ENCODE data around the gene FAM168A.

FAM168A gene

DNA sequence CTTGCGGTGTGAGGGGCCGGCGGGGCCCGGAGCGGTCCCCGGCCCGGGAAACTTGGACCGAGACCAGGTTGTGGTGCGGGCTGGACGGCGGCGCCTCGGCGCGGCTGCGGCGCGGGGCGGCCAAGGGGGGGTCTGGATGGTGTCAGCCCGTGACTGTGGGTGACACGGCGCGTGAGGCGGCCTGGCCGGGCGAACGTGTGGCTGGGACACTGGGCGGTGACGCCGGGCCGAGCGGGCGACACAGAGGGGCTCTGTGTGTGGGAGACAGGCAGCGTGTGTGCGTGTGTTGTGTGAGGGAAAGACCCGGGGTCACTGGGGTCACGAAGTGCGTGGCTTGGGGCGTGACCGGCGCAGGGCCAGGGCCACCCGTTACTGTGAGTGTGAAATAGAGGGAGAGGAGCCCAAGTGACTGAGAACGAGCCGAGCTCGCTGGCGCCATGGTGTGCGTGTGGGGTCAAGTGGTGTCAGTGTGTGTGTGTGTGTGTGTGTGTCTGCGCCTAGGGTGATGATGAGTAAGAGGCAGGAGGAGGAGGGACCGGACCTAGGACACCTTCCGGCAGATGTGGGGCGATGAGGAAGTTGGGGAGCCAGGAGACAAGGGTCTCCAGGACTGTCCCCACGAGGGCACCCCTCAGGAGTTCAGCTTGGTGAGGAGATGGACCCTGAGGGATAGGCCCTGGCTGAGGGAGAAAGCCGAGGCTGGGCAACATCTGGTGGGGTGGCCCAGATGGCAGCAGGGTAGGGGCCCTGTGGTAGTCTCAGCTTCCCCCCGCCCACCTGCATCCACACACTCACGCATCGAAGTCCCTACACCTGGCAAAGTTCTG, 220.9 kb downstream of the FAM168A start:
- DNase-seq (ENCODE audit: low spot score in 2 of 2) (peak; percentile 62 to 80), ATAC-seq (peak; percentile 69)
- Mint-ChIP-seq H3K4me3 (peak overlapping the region; percentile 90), H3K36me3 (peaks cover 34% of the 10 kb centered on the region), H3K9me3 (no peaks in the 10 kb centered on the region), H3K4me1 (peaks cover 62% of the 10 kb centered on the region), H3K27ac (peak overlapping the region; percentile 98)

DNA sequence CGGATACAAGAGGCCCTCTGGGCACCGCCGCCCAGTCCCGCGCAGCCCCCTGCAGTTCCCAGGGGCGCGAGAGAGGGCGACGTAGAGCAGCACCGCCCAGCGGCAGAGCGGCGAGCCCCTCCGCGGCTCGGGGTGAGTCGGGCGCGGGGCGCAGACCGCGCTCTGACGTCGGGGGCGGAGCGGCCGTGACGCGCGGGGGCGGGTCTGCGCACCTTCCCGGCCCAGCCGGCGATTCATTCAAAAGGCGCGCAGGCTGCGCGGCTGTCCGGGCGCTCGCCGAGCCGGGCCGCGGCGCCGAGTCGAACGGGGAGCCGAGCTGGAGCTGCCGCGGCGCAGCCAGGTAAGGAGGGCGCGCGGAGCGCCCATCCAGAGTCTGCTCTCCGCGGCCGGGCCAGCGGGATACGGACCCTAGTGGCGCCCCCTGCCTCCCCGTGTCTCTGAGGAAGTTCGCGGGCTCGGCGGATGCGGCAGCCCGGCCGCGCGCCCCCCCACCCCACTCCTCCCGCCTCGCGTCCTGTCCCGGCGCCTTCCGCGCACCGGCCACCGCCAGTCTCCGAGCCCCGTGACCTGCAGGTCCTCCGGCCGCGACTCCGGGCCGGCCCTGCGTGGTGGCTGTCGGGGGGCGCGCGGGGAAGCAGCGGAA, 221.6 kb downstream of the FAM168A start, which contains the start of gene RELT:
TSS of gene RELT (plus strand) at position 240 of the 643 bp plus-strand sequence. CDS start 12,738 bp downstream, outside the sequence.
- Mint-ChIP-seq H3K4me1 (peaks cover 66% of the 10 kb centered on the region), H3K9me3 (no peaks in the 10 kb centered on the region)
- peak; percentile 99 to 100 for DNase-seq (ENCODE audit: low spot score in 2 of 2)

DNA sequence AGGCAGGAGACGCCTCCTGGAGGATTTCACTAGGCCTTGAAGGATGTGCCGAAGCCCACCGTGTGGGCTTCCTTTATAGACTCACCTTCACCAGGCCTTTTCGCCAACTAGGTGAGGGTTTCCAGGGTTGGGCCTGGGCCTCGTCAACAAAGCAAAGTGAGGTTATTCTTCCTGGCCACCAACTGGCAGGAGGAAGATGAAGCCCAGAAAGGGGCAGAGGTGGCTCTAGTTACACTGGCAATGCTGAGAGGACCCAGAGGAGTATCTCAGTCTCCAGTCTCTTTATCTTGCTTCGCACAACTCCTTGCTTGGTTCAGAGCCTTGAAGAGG, 222.1 kb downstream of the FAM168A start:
- ATAC-seq (no peak), DNase-seq (ENCODE audit: low spot score in 2 of 2) (peak in 1 of 2 donors; percentile 57)
- peak overlapping the region; percentile 98 for H3K27ac Mint-ChIP-seq
- no peaks in the 10 kb centered on the region for H3K9me3 Mint-ChIP-seq
- peak overlapping the region; percentile 90 for H3K4me3 Mint-ChIP-seq
- H3K4me1 Mint-ChIP-seq = peaks cover 61% of the 10 kb centered on the region
- peaks cover 34% of the 10 kb centered on the region for H3K36me3 Mint-ChIP-seq

More for the DNA sequence above, 221.6 kb downstream of the FAM168A start, which contains the start of gene RELT:
- H3K36me3 Mint-ChIP-seq = peaks cover 34% of the 10 kb centered on the region
- peak within 1 kb of the TSS; percentile 90 for H3K4me3 Mint-ChIP-seq
- H3K27ac Mint-ChIP-seq = peak within 1 kb of the TSS; percentile 98
- peak; percentile 85 for ATAC-seq

DNA sequence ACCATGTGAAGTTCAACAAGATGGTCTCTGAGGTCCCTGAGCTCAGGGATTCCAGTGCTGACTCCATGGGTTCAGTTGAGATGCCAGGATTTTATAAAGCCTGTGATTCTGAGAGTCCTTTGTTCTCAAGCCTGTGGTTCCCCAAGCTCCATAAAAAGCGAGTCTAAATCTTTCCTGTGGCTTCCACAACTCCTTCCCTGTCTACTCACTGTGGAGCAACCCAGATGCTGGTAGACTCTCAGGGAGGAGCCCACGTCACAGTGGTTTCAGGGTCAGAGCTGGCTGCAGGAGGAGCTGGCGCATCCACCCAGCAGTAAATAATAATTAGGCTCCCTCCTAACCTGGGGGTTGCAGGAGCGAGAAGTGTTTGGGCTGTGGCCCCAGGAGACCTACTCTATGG, 223.8 kb downstream of the FAM168A start:
- ATAC-seq (no peak), DNase-seq (ENCODE audit: low spot score in 2 of 2) (no peak)
- H3K36me3 Mint-ChIP-seq = peaks cover 26% of the 10 kb centered on the region
- no peaks in the 10 kb centered on the region for H3K9me3 Mint-ChIP-seq
- H3K4me1 Mint-ChIP-seq = peaks cover 45% of the 10 kb centered on the region
- H3K27ac Mint-ChIP-seq = no peak overlapping the region
- H3K4me3 Mint-ChIP-seq = no peak overlapping the region

DNA sequence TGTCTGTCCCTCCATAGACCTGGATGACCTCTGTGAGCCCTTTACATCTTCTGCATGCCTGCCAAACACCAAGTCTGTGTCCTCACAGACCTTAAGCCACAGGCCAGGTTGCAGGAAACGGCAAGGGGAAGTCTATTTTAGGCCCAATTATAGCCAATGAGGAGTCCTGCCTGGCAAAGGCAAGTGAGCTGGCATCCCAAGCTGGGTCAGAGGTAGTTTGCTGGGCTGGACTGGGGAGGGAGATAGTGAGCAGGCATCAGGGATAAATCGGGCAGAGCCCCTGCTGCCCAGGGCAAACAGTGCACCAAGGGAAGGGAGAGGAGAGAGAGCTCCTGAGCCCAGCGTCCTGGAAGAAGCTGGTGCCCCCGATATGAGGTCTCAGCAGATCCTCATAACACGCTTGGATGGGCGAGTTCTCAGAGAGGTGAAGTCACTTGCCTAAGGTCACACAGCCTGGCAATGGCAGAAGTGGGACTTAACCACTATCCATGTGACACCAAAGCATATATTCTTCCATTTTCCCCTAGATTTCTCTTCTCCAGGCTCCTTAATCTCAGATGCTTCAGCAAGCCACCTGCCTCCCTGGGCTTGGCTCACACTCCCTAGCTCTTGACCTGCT, 225.4 kb downstream of the FAM168A start:
- no peak for DNase-seq (ENCODE audit: low spot score in 2 of 2)
- H3K4me1 Mint-ChIP-seq = peaks cover 35% of the 10 kb centered on the region
- no peak overlapping the region for H3K4me3 Mint-ChIP-seq
- no peaks in the 10 kb centered on the region for H3K9me3 Mint-ChIP-seq
- no peak for ATAC-seq
- no peak overlapping the region for H3K27ac Mint-ChIP-seq
- H3K36me3 Mint-ChIP-seq = peaks cover 20% of the 10 kb centered on the region

DNA sequence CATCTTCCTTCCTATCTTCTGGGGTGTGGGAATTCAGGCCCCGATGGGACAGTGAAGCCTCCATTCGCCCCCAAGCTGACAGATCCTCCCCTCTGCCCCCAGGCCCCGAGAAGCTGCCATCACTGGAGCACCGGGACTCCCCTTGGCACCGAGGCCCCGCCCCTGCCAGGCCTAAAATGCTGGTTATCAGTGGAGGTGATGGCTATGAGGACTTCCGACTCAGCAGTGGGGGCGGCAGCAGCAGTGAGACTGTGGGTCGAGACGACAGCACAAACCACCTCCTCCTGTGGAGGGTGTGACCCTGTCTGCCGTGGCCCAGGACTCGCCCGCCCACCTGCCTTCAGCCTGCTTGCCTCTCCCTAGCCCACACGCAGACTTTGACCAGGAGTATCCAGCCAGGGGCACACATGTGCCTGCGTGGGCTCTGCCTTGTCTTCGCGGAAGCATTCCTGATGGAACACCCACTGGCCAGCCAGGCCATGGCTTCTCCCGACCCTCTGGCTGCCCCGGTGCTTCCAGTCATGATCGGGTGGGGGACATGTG, 230.4 kb downstream of the FAM168A start:
- ATAC-seq = peak; percentile 72
- Mint-ChIP-seq H3K36me3 (no peaks in the 10 kb centered on the region), H3K4me1 (peaks cover 39% of the 10 kb centered on the region), H3K4me3 (no peak overlapping the region), H3K27ac (peak overlapping the region; percentile 88), H3K9me3 (peaks cover 2% of the 10 kb centered on the region)
- no peak for DNase-seq (ENCODE audit: low spot score in 2 of 2)

DNA sequence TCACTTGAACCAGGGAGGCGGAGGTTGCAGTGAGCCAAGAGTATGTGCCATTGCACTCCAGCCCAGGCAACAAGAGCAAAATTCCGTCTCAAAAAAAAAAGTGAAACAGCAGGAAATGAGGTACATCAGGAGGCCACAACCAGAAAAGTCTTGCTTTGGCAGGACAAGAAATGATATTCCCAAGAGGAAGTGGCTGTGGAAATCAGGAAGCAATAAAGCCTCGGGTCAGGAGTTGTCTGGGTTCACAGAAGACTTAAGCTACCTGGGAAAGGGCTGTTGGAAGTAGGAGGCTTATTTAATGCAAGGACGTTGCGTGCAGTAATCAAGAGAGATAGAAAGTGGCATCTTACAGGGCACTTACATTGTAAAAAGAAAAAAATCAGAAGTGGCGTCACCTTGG, 231.0 kb downstream of the FAM168A start:
- H3K27ac Mint-ChIP-seq = peak overlapping the region; percentile 88
- H3K4me1 Mint-ChIP-seq = peaks cover 33% of the 10 kb centered on the region
- ATAC-seq = no peak
- H3K9me3 Mint-ChIP-seq = peaks cover 2% of the 10 kb centered on the region
- no peaks in the 10 kb centered on the region for H3K36me3 Mint-ChIP-seq
- no peak for DNase-seq (ENCODE audit: low spot score in 2 of 2)
- no peak overlapping the region for H3K4me3 Mint-ChIP-seq

DNA sequence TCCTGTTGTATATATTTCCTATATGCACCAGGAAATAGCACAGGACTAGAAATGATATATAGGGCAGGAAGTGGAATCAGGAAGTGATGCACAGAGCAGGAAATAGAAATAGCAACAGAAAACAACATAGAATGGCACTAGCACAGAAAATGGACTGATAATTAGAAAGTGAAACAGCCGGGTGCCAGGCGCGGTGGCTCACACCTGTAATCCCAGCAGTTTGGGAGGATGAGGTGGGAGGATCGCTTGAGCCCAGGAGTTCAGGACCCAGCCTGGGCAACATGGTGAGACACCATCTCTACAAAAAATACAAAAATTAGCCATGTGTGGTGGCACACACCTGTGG, 231.7 kb downstream of the FAM168A start:
- H3K27ac Mint-ChIP-seq = peak overlapping the region; percentile 88
- ATAC-seq = peak; percentile 22
- peak overlapping the region; percentile 39 for H3K4me3 Mint-ChIP-seq
- peaks cover 26% of the 10 kb centered on the region for H3K4me1 Mint-ChIP-seq
- H3K36me3 Mint-ChIP-seq = no peaks in the 10 kb centered on the region
- DNase-seq (ENCODE audit: low spot score in 2 of 2) = no peak
- peaks cover 2% of the 10 kb centered on the region for H3K9me3 Mint-ChIP-seq

DNA sequence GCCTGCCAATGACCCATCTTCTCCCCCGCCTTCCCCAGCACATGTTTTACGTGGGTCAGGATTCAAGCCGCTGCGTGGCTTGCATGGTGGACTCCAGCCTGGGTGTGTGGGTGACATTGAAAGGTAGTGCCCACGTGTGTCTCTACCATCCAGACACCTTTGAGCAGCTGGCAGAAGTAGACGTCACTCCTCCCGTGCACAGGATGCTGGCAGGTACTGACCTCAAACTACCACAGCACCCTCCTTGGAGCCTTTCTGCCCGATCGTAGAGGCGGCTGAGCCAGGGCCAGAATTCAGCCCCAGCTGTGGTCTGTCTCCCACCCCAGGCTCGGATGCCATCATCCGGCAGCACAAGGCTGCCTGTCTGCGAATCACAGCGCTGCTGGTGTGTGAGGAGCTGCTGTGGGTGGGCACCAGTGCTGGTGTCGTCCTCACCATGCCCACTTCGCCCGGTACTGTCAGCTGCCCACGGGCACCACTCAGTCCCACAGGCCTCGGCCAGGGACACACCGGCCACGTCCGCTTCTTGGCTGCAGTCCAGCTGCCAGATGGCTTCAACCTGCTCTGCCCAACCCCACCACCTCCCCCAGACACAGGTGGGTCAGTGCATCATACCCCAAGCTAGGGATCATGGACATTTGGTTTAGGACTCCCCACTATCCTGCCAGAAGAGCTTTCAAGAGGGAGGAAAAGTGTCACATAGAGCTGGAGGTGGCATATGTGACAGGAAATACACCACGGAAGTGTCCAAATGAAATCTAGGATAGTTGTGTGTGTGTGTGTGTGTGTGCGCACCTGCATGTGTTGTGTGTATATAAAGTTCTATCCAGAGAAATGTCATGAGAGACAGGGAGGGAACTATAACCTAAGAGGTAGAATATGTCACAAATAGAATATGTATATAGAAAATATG, 232.3 kb downstream of the FAM168A start:
- peak overlapping the region; percentile 88 for H3K27ac Mint-ChIP-seq
- DNase-seq (ENCODE audit: low spot score in 2 of 2) (no peak), ATAC-seq (no peak)
- H3K4me1 Mint-ChIP-seq = peaks cover 26% of the 10 kb centered on the region
- peak overlapping the region; percentile 39 for H3K4me3 Mint-ChIP-seq
- H3K9me3 Mint-ChIP-seq = peaks cover 2% of the 10 kb centered on the region
- H3K36me3 Mint-ChIP-seq = no peaks in the 10 kb centered on the region

DNA sequence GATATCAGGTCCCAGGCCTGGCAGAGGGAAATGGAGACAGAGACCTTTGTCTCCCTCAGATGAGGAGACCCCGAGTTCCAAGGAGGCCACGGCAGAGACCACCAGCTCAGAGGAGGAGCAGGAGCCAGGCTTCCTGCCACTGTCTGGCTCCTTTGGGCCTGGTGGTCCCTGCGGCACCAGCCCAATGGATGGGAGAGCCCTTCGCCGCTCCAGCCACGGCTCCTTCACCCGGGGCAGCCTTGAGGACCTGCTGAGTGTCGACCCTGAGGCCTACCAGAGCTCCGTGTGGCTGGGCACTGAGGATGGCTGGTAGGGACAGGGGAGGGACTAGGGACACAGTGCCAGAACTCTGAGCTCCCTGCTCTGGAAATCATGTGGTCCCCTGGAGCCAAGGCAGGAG, 234.8 kb downstream of the FAM168A start:
- Mint-ChIP-seq H3K27ac (no peak overlapping the region), H3K9me3 (peaks cover 2% of the 10 kb centered on the region), H3K36me3 (no peaks in the 10 kb centered on the region)

DNA sequence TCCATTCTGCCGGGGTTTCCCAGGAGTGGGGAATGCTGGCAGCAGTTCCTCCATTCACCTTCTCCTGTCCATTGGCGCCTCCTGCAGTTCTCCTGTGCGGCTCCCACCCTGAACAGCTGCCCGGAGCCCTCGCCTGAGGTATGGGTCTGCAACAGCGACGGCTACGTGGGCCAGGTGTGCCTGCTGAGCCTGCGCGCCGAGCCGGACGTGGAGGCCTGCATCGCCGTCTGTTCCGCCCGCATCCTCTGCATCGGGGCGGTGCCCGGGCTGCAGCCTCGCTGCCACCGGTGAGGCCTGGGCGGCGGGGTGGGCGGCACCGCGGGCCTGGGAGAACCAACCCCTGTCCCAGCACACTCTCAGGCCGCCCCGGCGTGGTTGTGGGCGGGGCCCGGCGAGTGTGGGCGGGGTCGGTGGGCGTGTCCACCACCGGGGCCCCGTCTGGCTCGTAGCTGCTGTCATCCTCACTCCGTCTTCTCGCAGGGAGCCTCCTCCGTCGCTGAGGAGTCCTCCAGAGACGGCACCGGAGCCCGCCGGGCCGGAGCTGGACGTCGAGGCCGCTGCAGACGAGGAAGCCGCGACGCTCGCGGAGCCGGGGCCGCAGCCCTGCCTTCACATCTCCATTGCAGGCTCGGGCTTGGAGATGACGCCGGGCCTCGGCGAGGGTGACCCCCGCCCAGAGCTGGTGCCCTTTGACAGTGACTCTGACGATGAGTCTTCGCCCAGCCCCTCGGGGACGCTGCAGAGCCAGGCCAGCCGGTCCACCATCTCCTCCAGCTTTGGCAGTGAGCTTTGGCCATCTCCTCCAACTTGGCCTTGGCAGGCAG, 235.7 kb downstream of the FAM168A start:
- no peaks in the 10 kb centered on the region for H3K36me3 Mint-ChIP-seq
- peaks cover 2% of the 10 kb centered on the region for H3K9me3 Mint-ChIP-seq
- no peak overlapping the region for H3K4me3 Mint-ChIP-seq
- no peak overlapping the region for H3K27ac Mint-ChIP-seq
- no peak for DNase-seq (ENCODE audit: low spot score in 2 of 2)
- no peak for ATAC-seq
- H3K4me1 Mint-ChIP-seq = peaks cover 17% of the 10 kb centered on the region

More for the DNA sequence above, 234.8 kb downstream of the FAM168A start:
- ATAC-seq (no peak), DNase-seq (ENCODE audit: low spot score in 2 of 2) (no peak)
- Mint-ChIP-seq H3K4me3 (no peak overlapping the region), H3K4me1 (peaks cover 26% of the 10 kb centered on the region)

DNA sequence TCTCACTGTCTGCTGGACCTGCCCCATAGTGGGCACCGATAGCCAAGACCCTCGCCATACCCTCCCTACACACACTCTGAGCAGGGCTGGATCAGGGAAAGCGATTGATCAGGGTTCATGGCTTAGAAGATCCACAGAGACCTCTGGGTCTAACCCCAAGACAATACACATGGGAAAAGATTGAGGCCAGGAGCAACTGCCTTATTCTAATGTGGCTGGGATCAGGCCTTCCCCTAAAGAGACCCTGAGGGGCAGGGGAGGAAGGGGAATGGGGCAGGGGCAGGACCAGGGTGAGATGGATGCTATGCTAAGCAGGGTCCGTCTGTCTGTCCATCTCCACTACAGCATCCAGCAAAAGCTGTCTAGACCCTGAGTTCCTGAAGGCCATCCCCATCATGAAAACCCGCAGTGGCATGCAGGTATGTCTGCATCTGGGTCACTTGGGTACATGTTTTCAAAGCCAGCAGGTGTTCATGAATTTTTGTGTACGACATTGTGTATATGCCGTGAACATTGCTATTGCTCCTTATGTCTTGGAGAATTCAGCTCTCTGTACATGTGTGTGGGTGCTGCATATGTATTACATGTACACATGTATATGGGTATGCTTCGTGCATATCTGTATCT, 237.1 kb downstream of the FAM168A start:
- ATAC-seq (no peak), DNase-seq (ENCODE audit: low spot score in 2 of 2) (no peak)
- Mint-ChIP-seq H3K27ac (no peak overlapping the region), H3K36me3 (no peaks in the 10 kb centered on the region), H3K9me3 (no peaks in the 10 kb centered on the region), H3K4me3 (no peak overlapping the region), H3K4me1 (peaks cover 4% of the 10 kb centered on the region)

DNA sequence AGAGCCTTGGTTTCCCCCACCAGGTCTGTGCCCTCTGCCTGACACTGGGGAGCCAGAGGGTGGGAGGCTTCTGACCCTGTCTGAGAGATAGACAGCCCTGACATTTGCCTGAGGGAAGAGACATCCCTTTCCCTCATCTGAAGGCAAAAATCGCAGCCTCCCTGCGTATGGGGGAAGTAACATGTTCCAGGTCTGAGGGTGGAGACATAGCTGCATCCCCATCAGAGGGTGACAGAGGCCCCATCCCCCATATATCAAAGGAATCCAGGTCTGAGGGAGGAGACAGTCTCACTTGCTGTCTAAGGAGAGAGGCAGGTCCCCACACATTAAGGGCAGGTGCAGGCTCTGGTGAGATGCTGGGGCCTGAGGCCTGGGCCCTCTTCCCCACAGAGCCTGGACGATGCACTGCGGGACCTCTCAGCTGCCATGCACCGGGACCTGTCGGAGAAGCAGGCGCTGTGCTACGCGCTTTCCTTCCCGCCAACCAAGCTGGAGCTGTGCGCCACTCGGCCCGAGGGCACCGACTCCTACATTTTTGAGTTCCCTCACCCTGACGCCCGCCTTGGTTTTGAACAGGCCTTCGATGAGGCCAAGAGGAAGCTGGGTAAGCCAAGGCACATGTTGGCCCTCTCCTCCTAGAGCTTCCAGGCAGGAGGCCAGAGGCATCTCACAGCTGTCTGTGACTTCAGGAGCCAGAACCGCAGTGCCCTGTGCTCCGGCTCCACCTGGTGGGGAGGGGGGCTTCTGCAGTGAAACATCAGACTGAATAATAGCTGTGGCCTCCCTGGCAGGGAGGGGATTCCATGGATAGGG, 237.8 kb downstream of the FAM168A start:
- peak overlapping the region; percentile 40 for H3K27ac Mint-ChIP-seq
- ATAC-seq = no peak
- peak overlapping the region; percentile 31 for H3K4me3 Mint-ChIP-seq
- no peaks in the 10 kb centered on the region for H3K9me3 Mint-ChIP-seq
- no peak for DNase-seq (ENCODE audit: low spot score in 2 of 2)
- H3K36me3 Mint-ChIP-seq = no peaks in the 10 kb centered on the region
- H3K4me1 Mint-ChIP-seq = no peaks in the 10 kb centered on the region

Measured in stimulated activated effector memory CD8-positive, alpha-beta T cell treated with anti-CD3 and anti-CD28 coated beads, Interleukin-12 subunit alpha, Interleukin-12 subunit beta, amount 100 ng/mL, for 72 hours (primary cell).